KOPT-K1 (cell line): ENCODE results near the gene ZNF679.
"Not testable (repeated sequence)": the region's sequence is repeated elsewhere in the genome, so short reads cannot be mapped to it uniquely, and the experiment has no call there.

Source experiments
- H3K27ac ChIP-seq: fragments of 200-600 bp; sonication (generic); 2 replicates; pipeline ENCODE4 v1.5.1; 2016; ENCODE audit warnings: antibody characterized with exemption, mild to moderate bottlenecking, low read depth, low read length; ENCODE audit not compliant: poor library complexity, severe bottlenecking
- H3K36me3 ChIP-seq: fragments of 200-600 bp; sonication (generic); 2 replicates; pipeline ENCODE4 v1.5.1; 2017; ENCODE audit warnings: antibody characterized with exemption, mild to moderate bottlenecking, low read length, moderate library complexity; ENCODE audit not compliant: insufficient read depth
- H3K9me3 ChIP-seq: fragments of 200-600 bp; sonication (generic); 2 replicates; pipeline ENCODE4 v1.5.1; 2017; ENCODE audit warnings: antibody characterized with exemption, low read length, mild to moderate bottlenecking; ENCODE audit not compliant: insufficient read depth, poor library complexity, severe bottlenecking

ZNF679 gene

GRCh38 chr7:64228174-64228573, at the start of gene ZNF679:
ZNF679 (plus strand) TSS chr7:64228474; CDS start chr7:64249118, 20,644 bp downstream.
- H3K36me3 ChIP-seq, H3K27ac ChIP-seq: not testable (repeated sequence)
- peaks cover 33% of the 10 kb centered on the region for H3K9me3 ChIP-seq

- Histone ChIP-seq H3K27ac (no peak overlapping the region), H3K9me3 (peaks cover 47% of the 10 kb centered on the region), H3K36me3 (no peaks in the 10 kb centered on the region)
Measured at GRCh38 chr7:64180989-64181388, 47.3 kb upstream of the ZNF679 start.

- Histone ChIP-seq H3K9me3 (peaks cover 47% of the 10 kb centered on the region), H3K36me3 (no peaks in the 10 kb centered on the region), H3K27ac (no peak overlapping the region)
Measured at GRCh38 chr7:64181586-64181985, 46.7 kb upstream of the ZNF679 start.

- H3K36me3 ChIP-seq, result no peaks in the 10 kb centered on the region
- H3K9me3 ChIP-seq, result peaks cover 47% of the 10 kb centered on the region
- H3K27ac ChIP-seq, result no peak overlapping the region
Measured at GRCh38 chr7:64182036-64182790, 46.1 kb upstream of the ZNF679 start.

GRCh38 chr7:64183126-64183742, 45.0 kb upstream of the ZNF679 start:
- Histone ChIP-seq H3K9me3 (peaks cover 47% of the 10 kb centered on the region), H3K27ac (no peak overlapping the region), H3K36me3 (no peaks in the 10 kb centered on the region)

- Histone ChIP-seq H3K27ac (no peak overlapping the region), H3K36me3 (no peaks in the 10 kb centered on the region), H3K9me3 (peaks cover 47% of the 10 kb centered on the region)
Measured at GRCh38 chr7:64183827-64184372, 44.4 kb upstream of the ZNF679 start.

GRCh38 chr7:64184376-64184775, 43.9 kb upstream of the ZNF679 start:
- H3K27ac ChIP-seq, result no peak overlapping the region
- peaks cover 47% of the 10 kb centered on the region for H3K9me3 ChIP-seq
- H3K36me3 ChIP-seq, result no peaks in the 10 kb centered on the region

GRCh38 chr7:64187408-64187807, 40.9 kb upstream of the ZNF679 start:
- no peak overlapping the region for H3K27ac ChIP-seq
- no peaks in the 10 kb centered on the region for H3K36me3 ChIP-seq

GRCh38 chr7:64192148-64192704, 36.0 kb upstream of the ZNF679 start:
- peaks cover 25% of the 10 kb centered on the region for H3K9me3 ChIP-seq

More at GRCh38 chr7:64187408-64187807, 40.9 kb upstream of the ZNF679 start:
- peaks cover 33% of the 10 kb centered on the region for H3K9me3 ChIP-seq

GRCh38 chr7:64192775-64193174, 35.5 kb upstream of the ZNF679 start:
- no peak overlapping the region for H3K27ac ChIP-seq
- H3K36me3 ChIP-seq, result no peaks in the 10 kb centered on the region
- peaks cover 25% of the 10 kb centered on the region for H3K9me3 ChIP-seq

More at GRCh38 chr7:64192148-64192704, 36.0 kb upstream of the ZNF679 start:
- Histone ChIP-seq H3K36me3 (no peaks in the 10 kb centered on the region), H3K27ac (no peak overlapping the region)

GRCh38 chr7:64206903-64207302, 21.4 kb upstream of the ZNF679 start, which contains the start of gene ZNF735:
ZNF735 (plus strand) TSS chr7:64207203; CDS start chr7:64207203, 0 bp downstream.
- no peaks in the 10 kb centered on the region for H3K36me3 ChIP-seq
- H3K9me3 ChIP-seq, result peaks cover 6% of the 10 kb centered on the region
- H3K27ac ChIP-seq, result no peak within 1 kb of the TSS

GRCh38 chr7:64219710-64220298, 8.5 kb upstream of the ZNF679 start:
- H3K9me3 ChIP-seq, result peaks cover 44% of the 10 kb centered on the region
- not testable (repeated sequence) for H3K27ac ChIP-seq, H3K36me3 ChIP-seq

- no peaks in the 10 kb centered on the region for H3K36me3 ChIP-seq
- H3K27ac ChIP-seq, result no peak overlapping the region
- peaks cover 55% of the 10 kb centered on the region for H3K9me3 ChIP-seq
Measured at GRCh38 chr7:64223366-64223765, 4.9 kb upstream of the ZNF679 start.

GRCh38 chr7:64266341-64266919, 38.2 kb downstream of the ZNF679 start:
- Histone ChIP-seq H3K36me3 (no peaks in the 10 kb centered on the region), H3K27ac (no peak overlapping the region), H3K9me3 (peaks cover 36% of the 10 kb centered on the region)

GRCh38 chr7:64277630-64278029, 49.4 kb downstream of the ZNF679 start:
- Histone ChIP-seq H3K27ac (no peak overlapping the region), H3K36me3 (no peaks in the 10 kb centered on the region), H3K9me3 (no peaks in the 10 kb centered on the region)
